GM20431 (cell line): ENCODE data around the gene ITGA1.
"Not testable (repeated sequence)": the region's sequence is repeated elsewhere in the genome, so short reads cannot be mapped to it uniquely, and the experiment has no call there.

Experiments used
- in situ Hi-C: fragments of 300-500 bp; cut with MseI, MboI; formaldehyde crosslinking; loops from one replicate; pipeline ENCODE4 v1.15.0; 2020; ENCODE audit warnings: low sequenced_read_pairs; ENCODE audit not compliant: unreplicated experiment

The ITGA1 gene

DNA sequence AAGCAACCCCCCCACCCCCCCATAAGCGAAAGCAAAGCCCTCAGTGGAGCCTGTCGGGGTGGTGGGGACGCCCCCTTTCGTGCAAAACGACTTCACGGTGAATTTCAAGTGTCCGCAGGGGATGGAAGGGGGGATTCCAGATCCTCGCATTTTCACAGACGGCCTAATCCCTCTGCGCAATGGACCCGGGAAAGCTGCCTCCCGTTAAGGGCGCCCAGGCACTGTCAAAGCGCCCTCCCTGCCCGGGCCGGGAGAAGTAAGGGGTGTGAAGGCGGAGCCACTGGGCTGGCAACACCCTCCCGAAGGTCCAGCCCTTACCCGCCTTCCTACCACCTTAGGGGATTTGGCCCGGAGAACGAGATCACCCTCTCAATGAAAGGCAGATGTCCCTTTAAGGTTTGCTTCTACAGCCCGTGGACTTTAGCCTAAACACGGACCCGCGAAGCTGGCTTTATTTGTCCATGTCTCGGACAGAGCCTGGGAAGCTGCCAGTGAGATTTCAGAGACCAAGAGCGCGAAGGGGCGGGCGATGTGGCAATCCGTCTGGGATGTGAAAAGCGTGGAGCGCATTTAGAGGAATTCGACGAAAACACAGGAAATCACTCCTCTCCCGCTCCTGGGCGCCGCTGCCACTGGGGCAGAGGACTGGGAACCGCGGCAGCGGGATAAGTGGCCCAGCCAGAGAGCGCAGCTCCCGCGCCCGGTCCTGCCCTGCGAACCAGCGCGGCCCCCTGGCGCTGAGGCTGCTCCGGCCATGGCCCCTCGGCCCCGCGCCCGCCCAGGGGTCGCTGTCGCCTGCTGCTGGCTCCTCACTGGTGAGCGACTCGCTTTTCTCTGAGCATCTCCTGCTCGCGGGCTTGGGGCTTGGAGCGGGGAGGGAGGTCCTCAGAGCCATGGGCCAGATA lies at the start of gene ITGA1, which contains the start of gene PELO:
Gene ITGA1, plus strand, starts transcription at position 317 of the 905 bp plus-strand sequence. Its CDS starts 438 bp downstream, at position 755.
Gene PELO, plus strand, starts transcription at position 317 of the 905 bp plus-strand sequence. CDS start 12,479 bp downstream, outside the sequence.
- in situ Hi-C loops: loop anchor here (10.0 kb wide), 1 partner anchor 127 kb away; no protein-coding TSS in a partner anchor

DNA sequence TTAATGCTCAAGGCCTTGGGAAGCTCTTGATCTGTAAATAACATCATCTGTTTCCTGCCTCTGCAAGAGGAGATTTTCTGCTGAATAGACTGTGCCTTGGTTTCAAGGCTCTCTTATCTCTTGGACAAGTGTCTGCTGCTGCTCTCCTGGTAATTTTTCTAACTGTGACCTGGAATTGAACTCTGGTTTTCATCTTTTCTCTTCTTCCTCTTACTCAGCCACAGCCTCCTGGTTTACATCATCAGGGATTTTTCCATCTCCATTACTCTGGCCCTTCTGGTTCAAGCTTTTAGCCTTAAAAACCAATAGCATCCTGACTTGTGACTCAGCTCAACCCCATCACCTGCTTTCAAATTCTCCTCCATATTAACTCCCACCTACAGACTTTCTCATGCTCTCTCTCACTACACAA lies 49.6 kb upstream of the ITGA1 start:
- in situ Hi-C loops: no loop called here

DNA sequence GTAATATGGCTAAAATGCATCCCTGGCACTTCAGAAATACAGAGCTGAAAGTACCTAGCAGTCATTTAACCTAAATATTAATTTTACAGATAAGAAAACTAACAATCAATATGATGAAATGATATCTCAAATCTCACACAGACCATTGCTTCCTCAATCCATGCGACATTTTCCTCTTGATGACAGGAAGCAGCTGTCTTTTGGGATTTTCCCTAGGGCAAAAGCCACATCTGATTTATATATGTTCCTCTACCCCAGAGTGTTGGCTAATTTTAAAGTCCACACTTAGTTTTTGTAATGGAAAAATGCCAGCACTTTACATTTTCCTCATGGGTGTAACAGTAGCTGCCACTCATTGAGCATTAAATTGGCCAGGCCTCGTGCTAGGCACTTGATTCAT lies 47.7 kb upstream of the ITGA1 start:
- in situ Hi-C loops: no loop called here

DNA sequence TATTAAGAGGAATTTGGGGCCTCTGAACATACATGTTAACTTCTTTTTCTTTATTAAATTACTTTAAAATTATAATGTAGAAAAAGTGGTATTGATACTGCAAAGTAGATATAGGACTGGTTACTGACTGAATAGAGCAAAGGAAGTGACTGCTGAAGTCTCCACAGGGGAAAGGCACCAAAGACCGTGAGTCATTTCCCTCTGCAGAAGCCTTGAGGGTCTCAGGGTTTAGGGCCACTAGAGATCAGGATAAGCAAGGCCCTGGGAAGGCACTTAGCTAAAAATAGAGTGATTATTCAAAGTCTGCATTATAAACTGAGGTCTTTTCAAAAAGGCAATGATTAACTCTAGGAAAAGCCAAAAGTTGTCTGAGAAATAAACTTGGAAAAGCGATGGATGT lies 44.7 kb upstream of the ITGA1 start:
- in situ Hi-C loops: no loop called here

DNA sequence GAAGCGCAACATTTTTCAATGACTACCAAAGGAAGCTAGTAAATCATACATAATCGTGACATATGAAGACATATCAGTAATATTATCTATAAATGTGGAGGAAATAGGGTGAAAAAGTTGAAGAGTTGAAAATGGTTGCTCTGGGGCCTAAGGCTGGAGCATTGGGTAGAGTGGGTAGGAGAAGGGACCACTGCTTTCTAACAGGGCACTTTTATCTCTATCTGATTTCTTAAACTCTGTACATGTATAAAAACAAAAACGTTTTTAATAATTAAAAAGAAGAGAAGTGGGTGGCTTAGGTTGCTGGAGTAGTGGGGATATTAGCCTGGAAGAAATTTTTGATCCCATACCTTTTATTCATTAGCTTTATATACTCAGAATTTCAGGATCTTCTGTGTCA lies 44.2 kb upstream of the ITGA1 start:
- in situ Hi-C loops: no loop called here

DNA sequence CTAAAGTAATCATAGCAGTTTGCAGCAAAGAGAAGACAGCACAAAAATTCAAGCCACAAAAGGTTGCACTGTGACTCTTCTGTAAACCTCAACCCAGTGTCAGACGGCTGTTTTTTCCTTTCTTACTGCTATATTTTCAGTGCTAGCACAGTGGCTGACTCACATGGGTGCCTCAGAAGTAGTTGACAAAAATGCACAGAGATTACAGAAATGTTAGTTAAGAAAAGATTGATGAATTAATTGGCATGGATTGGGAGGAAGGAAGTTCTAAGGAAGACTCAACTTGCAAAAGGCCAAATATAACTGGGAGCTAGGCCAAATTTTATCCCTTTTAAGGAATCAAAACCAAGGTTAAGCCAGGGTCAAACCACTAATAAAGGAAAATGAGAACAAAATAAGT lies 43.7 kb upstream of the ITGA1 start:
- in situ Hi-C loops: no loop called here

DNA sequence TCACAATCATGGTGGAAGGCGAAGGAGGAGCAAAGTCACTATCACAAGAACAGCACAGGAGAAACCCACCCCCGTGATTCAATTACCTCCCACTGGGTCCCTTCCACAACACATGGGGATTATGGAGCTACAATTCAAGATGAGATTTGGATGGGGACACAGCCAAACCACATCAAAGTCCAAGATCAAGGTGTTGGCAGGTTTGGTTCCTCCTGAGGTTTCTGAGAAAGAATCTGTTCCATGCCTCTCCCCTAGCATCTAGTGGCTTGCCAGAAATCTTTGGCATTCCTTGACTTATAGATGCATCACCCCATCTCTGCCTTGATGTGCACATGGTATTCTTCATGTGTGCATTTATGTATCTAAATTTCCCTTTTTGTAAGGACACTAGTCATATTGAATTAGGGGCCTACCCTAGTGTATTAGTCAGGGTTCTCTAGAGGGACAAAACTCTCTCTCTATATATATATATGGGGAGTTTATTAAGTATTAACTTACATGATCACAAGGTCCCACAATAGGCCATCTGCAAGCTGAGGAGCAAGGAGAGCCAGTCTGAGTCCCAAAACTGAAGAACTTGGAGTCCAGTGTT lies 42.8 kb upstream of the ITGA1 start:
- in situ Hi-C loops: not testable (repeated sequence)

DNA sequence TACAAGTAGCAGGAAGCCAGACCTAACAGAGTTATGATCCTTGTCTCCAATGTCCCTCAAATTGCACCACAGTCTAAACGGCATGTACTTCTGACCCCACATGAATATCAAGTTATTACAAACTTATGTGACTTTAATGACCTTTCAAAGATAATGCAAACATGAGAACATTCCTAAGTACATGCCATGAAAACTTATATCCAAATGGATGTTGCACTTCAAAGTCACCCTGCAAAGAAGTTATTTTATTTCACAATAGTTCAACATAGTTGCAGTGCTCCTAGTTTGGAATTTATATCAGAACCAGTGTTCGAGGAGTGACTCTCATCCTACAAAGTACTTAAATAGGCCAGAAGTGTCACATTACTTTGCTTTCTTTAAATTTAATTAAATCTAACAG lies 41.2 kb upstream of the ITGA1 start:
- in situ Hi-C loops: no loop called here

DNA sequence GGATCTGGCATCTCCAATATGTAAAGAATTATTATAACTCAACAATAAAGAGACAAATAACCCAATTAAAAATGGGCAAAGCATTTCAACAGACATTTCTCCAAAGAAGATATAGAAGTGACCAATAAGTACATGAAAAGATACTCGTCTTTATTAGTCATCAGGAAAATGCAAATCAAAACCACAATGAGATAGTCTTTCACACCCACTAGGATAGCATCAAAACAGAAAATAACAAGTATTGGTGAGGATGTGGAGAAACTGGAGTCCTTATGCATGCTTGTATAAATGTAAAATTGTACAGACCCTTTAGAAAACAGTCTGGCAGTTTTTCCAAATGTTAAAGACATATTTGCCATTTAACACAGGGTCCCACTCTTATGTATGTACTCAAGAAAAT lies 39.1 kb upstream of the ITGA1 start:
- in situ Hi-C loops: no loop called here

DNA sequence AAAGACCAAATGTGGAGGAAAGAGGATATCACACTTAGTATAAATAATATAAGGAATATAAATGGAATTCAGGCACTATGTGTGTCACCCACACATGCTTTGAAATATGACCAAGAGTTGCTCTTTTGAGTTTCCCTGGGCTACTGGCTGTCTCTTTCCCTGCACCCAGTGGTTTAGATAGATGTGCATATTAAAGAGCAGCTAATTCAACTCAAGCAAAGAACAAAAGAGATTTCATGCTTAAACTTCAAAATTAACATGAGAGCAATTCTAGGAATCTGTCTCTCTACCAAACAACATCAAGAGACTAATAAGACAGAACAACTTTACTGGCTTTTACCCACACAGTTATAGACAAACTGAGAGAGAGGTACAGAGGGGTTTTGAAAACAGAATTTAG lies 38.0 kb upstream of the ITGA1 start:
- in situ Hi-C loops: no loop called here

DNA sequence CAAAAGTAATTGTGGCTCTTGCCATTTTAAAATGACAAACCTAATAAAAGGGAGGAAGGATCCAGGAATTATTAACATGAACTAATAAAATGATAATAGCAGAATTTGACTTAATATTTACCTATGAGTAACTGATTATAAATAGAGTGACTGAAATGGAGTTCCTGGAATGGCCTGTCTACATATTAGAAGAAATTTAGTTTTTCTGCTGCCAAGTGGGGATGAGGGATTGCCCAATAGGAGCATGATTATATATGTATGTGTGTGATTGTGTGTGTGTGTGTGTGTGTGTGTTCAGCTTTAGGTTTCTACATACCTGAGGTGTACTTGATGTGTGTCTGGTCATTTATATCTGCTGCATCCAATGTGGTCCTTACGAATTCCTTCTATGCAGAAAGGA lies 36.6 kb upstream of the ITGA1 start:
- in situ Hi-C loops: no loop called here

DNA sequence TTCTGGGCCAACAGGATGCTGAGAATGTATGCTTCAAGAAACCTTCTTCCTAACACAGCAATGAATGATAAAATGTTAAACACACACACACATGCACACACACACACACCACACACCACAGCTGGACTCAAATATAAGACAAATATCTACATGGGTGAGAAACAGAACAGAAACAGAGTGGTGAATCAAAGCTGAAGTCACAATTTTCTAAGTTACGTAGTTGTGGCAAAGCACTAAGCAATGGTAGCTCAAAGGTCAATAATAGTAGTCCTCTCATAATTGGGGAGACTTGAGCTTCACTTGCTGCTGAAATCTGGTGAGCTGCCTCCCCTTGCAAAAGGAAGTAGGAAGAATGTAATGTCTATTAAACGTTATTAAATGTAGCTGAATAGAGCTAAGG lies 33.7 kb upstream of the ITGA1 start:
- in situ Hi-C loops: no loop called here

DNA sequence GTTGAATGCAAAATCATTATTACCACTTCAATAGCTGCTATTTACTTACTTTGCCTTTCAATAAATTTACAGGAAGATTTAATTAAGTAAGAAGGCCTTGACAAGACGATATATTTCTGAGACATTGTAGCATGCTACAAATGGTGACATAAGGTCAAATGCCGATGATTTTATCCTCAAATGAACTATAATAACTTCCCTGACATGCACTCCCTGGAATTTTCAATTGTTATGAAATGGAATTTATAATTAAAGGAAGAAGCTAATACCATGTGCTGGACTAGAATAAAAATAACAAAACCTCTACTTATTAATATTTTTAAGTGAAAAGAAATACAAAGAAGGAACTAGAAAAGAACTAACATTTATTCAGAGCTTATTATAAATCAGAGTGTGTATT lies 30.2 kb upstream of the ITGA1 start:
- in situ Hi-C loops: no loop called here

DNA sequence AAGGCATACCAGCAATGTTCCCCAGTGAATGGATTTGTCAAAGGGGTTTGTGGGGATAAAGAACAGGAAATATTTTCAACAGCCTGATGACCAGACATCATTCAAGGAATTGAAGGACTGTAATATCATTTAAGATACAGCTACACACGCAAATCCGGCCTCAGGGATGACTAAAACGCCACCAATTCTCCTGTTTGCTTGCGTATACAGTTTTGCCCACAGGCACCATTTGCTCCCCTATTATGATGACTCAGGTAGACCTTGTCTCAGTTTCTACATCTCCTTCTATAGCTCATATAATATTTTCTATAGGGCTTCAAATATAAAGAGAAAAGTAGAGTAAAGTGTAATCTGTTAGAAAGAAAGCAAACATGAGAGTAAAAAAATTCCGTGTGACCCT lies 29.7 kb upstream of the ITGA1 start:
- in situ Hi-C loops: no loop called here

DNA sequence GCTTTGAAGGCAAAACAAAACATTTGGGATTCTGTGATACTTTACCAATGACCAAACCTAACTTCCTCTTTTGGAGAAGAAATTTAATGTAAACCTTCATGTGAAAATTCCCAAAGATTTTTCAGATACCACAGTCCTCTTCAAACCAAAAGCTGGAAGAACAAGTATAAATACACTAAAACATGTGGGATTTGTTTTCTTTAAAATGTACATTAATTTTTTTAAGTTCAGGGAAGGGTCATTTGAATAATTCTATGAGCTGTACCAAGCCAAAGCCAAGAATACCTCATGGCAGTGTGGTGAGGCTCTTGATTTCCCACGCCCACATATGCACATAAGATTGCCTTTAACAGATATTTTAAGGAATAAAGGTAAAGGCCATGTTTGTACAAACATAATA lies 28.4 kb upstream of the ITGA1 start:
- in situ Hi-C loops: no loop called here

DNA sequence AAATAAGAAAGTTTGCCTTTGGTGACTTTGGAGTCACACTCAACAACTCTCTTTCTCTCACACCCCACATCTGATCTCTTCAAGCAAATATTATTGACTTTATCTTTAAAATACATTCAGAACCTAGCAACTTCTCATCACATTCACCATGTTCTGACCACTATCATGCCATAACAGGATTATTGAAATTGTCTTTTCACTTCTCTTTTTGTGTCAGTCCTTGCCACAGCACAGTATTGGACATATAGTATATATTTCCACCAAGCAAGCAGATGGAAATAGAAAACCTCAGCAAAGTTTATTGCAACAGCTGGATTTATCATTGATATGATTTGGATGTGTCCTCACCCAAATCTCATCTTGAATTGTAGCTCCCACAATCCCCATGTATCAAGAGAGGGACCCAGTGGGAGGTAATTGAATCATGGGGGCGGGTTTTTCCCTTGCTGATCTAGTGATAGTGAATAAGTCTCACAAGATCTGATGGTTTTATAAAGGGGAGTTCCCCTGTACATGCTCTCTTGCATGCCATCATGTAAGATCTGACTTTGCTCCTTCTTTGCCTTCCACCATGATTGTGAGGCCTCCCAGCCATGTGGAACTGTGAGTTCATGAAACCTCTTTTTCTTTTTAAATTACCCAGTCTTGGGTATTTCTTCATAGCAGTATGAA lies 26.9 kb upstream of the ITGA1 start:
- in situ Hi-C loops: no loop called here

DNA sequence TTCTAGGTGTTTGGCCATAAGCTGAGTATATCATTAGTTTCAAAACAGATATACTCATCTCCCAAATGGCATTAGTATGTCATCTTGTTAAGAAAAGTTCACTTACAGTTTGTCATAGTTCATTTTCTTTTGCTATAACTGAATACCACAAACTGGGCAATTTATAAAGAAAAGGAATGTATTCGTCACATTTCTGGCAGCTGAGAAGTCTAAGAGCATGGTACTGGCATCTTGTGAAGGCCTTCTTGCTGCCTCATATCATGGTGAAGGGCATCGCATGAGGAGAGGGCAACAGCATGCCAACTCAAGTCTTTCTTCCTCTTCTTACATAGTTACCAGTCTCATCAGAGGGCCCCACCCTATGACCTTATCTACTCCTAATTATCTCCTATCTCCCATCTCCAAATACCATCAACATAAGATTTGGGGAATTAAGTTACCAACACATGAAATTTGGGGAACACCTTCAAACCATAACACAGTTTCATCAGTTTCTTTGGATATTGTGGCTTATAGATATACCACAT lies 20.4 kb upstream of the ITGA1 start:
- in situ Hi-C loops: no loop called here

DNA sequence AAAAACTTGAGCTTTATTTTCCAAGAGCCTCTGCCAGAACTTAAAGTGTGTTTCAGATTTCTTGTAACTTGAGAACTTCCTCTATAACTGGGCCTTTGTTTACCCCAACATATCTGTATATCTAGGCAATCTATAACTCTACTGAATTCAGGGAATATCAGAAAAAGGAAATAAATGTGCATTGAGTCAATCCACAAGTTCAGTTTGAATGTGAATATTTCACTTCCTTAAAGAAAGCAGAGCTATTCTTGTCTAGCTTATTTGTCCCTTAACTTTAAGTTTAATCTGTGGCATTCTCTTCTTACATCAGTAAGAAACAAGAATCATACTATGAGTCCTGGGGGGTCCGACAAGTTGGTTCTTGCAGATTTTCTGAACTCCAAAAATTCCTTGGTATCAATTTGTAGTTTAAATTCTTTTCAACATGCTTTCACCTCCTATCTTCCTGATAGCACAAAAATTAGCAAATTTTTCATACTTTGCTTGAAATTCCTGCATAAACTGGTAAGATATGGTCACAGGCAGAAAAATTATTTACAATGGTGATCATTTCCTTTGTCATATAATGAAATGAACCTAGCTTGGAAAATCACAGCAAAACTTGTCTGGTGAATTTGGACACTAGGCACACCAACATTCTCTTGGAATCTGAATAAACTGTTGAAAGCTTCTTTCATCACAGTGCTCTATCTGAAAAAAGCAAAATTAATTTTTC lies 19.8 kb upstream of the ITGA1 start:
- in situ Hi-C loops: no loop called here

DNA sequence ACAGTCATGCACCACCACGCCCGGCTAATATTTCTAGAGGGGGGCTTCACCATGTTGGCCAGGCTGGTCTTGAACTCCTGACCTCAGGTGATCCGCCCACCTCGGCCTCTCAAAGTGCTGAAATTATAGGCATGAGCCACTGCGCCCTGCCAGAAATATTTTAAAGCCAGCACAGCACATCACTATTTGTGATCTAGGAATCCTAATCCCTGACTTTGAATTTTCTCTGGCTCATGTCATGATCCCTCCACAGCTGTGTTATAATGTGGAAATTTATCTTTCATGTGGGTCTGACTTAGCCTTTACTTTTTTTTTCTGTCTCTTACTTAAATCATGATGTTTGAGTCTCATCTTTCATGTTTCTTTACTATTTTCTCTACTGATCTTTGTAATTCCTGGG lies 18.7 kb upstream of the ITGA1 start:
- in situ Hi-C loops: no loop called here

DNA sequence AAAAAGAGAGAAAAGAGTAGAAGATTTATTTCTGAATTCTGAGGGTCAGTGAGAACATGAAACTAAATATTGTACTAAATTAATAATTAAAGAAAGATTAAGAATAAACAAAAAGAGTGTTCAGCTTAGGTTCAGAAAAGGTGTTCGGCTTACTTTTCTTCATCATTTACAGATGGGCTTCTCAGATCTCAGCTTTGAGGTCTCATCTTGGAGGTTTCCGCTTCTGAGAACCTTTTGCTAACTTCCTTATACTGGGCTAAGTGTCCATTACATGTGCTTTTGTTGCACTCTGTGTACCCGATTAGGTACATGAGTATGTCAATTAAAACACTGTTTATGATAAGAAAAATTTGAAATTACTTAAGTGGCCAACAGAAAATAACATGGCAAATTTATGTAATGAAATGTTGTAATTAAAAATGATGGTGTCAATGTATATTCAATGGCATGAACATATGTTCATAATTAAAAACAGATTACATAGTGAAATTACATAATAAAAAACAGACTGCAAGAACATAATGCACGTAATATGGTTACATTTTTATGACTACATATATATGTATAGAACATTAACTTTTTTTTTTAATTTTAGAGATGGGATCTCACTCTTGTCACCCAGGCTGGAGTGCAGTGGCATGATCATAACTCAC lies 17.3 kb upstream of the ITGA1 start:
- in situ Hi-C loops: no loop called here
